DOHH2 (cell line): ENCODE data around the gene SIRPG.

ENCODE experiments used
- H3F3A ChIP-seq: fragments of 200-600 bp; sonication (generic), shearing (Covaris generic); 2 replicates; pipeline ENCODE4 v1.6.0; 2016; ENCODE audit warnings: antibody characterized with exemption, mild to moderate bottlenecking; ENCODE audit not compliant: control insufficient read depth, insufficient read depth
- H3K27ac ChIP-seq: fragments of 200-600 bp; sonication (generic); 2 replicates; pipeline ENCODE4 v1.5.1; 2014; ENCODE audit warnings: low read depth, mild to moderate bottlenecking, low read length, moderate library complexity
- H3K27me3 ChIP-seq: fragments of 200-600 bp; sonication (generic); 2 replicates; pipeline ENCODE4 v1.6.1; 2014; ENCODE audit warnings: mild to moderate bottlenecking, low read length, mixed read lengths; ENCODE audit not compliant: control insufficient read depth
- H3K36me3 ChIP-seq: fragments of 200-600 bp; sonication (generic); 2 replicates; pipeline ENCODE4 v1.6.1; 2014; ENCODE audit warnings: mild to moderate bottlenecking, low read length, moderate library complexity, mixed read lengths; ENCODE audit not compliant: control insufficient read depth
- H3K4me1 ChIP-seq: fragments of 200-600 bp; sonication (generic); 2 replicates; pipeline ENCODE4 v1.6.1; 2014; ENCODE audit warnings: mild to moderate bottlenecking, low read length, mixed read lengths; ENCODE audit not compliant: control insufficient read depth
- H3K4me2 ChIP-seq: fragments of 200-600 bp; sonication (generic); 2 replicates; pipeline ENCODE4 v1.6.0; 2014; ENCODE audit warnings: mild to moderate bottlenecking, low read length, moderate library complexity
- H3K4me3 ChIP-seq: fragments of 200-600 bp; sonication (generic); 2 replicates; pipeline ENCODE4 v1.5.1; 2014; ENCODE audit warnings: mild to moderate bottlenecking, low read length, mixed read lengths
- H3K79me2 ChIP-seq: fragments of 200-600 bp; sonication (generic); 2 replicates; pipeline ENCODE4 v1.6.1; 2014; ENCODE audit warnings: mild to moderate bottlenecking, low read length, mixed read lengths; ENCODE audit not compliant: control insufficient read depth
- H3K9me2 ChIP-seq: fragments of 200-600 bp; sonication (generic); replicated peaks from 2 replicates; pipeline ENCODE4 v1.6.1; 2014; ENCODE audit warnings: mild to moderate bottlenecking, low read length, mixed read lengths; ENCODE audit not compliant: control insufficient read depth
- H3K9me3 ChIP-seq: fragments of 200-600 bp; sonication (generic); 2 replicates; pipeline ENCODE4 v1.6.1; 2014; ENCODE audit warnings: antibody characterized with exemption, low read length, mixed read lengths; ENCODE audit not compliant: control insufficient read depth, insufficient read depth
- H4K20me1 ChIP-seq: fragments of 200-600 bp; sonication (generic); 2 replicates; pipeline ENCODE4 v1.6.0; 2014; ENCODE audit warnings: low read depth, mild to moderate bottlenecking, antibody characterized with exemption, low read length, moderate library complexity; ENCODE audit not compliant: control insufficient read depth, insufficient read depth
- EZH2phosphoT487 ChIP-seq: fragments of 200-600 bp; sonication (generic); IDR thresholded peaks from 2 replicates; pipeline ENCODE4 v1.6.1; 2017; ENCODE audit warnings: borderline replicate concordance, mild to moderate bottlenecking, antibody characterized with exemption, low read length, moderate library complexity, mixed read lengths
- TF ChIP-seq, protein P1 (sequence below): fragments of 200-600 bp; sonication (generic); IDR thresholded peaks from one replicate; pipeline ENCODE4 v1.5.1; 2014; ENCODE audit warnings: antibody characterized with exemption, mild to moderate bottlenecking, low read depth, low read length; ENCODE audit not compliant: poor library complexity, severe bottlenecking

Gene SIRPG

DNA sequence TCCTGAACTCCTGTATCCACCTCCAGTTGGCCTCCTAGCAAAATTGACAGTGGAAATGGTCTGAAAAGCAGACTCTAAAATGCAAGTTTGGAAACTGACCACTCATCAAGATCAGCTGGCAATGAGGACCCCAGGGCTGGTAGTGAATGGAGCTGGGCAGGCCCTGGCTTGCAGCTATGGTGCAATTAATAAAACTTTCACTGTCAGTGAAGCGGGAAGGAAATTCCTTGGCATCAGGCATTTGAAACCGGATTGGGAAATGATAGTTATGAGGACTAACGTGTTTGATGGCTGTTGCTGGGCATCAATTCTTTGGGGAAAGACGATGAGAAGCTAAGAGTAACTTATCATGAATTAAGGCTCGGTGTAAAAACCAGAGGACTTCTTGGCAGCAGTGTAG lies 56.8 kb downstream of the SIRPG start:
- Histone ChIP-seq H4K20me1 (no peaks in the 10 kb centered on the region), H3K27me3 (no peaks in the 10 kb centered on the region), H3K79me2 (no peaks in the 10 kb centered on the region), H3K36me3 (no peaks in the 10 kb centered on the region), H3F3A (no peaks in the 10 kb centered on the region), H3K9me2 (no peaks in the 10 kb centered on the region), H3K4me1 (no peaks in the 10 kb centered on the region), H3K4me2 (no peak overlapping the region), H3K27ac (no peak overlapping the region), H3K4me3 (no peak overlapping the region), H3K9me3 (no peaks in the 10 kb centered on the region)
- TF ChIP-seq, protein P1, sequence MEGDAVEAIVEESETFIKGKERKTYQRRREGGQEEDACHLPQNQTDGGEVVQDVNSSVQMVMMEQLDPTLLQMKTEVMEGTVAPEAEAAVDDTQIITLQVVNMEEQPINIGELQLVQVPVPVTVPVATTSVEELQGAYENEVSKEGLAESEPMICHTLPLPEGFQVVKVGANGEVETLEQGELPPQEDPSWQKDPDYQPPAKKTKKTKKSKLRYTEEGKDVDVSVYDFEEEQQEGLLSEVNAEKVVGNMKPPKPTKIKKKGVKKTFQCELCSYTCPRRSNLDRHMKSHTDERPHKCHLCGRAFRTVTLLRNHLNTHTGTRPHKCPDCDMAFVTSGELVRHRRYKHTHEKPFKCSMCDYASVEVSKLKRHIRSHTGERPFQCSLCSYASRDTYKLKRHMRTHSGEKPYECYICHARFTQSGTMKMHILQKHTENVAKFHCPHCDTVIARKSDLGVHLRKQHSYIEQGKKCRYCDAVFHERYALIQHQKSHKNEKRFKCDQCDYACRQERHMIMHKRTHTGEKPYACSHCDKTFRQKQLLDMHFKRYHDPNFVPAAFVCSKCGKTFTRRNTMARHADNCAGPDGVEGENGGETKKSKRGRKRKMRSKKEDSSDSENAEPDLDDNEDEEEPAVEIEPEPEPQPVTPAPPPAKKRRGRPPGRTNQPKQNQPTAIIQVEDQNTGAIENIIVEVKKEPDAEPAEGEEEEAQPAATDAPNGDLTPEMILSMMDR, result no peak
- no peak for TF ChIP-seq EZH2phosphoT487

DNA sequence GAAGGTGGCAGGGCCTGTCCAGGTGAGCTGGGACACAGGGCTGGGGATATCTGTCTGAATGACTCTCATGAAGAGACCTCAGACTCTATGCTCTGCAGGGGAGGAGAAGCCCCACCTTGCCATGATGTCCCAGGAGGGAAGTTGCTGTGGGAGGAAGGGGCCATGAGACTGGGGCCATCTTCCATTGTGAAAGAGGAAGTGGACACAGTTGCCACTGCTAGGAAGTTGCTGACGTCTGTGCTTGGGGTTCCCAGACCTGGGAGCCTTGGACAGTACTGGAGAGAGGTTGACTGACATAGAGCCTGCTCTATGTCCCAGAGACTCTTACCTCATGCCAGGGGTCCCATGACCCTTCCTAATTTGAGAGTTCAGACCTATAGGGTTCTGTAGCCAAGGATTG lies 62.2 kb downstream of the SIRPG start:
- no peaks in the 10 kb centered on the region for H3K27me3 ChIP-seq
- H3K4me1 ChIP-seq, result no peaks in the 10 kb centered on the region
- no peaks in the 10 kb centered on the region for H3K79me2 ChIP-seq

DNA sequence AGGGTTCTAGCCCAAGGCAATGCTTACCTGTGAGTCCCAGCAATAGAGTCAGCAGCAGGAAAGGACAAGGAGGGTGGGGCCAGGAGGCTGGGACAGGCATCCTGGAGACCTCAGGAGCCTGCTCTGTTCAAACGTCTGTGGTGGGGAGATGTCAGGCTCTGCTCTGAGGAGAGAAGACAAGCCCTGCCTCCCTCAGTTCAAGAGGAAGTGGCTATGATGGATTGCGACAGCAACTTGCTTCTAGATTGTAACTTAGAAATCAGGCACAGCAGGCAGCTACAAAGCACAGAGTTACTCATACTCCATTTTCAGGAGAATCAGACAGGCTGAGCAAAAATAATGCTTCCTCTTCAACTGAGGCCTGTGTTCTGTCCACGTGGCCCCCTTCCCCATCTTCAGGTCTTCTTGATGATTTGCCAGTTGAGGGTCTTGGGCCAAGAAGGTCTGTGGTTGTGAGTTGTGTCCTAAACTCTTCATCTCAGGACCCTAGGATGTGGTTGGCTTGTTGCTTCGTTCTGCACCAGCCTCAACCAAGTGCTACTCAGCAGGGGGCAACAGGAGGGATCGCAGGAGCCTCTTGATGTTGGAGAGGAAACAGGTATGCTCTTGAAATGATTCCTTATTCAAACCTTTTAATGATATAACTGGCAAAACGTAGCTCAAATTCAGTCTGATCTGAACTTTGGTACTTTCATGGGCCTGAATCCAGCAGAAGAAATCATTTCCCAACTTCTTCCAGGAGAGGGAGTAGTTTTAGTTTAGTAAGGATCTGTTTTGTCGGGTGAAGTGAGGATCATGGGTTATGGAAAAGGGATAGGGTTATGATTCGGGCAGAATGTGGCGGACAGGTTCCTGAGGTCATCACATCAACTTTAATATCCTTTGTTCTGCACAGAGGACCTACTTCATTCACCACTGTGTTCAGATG lies 68.8 kb downstream of the SIRPG start:
- H3K36me3 ChIP-seq, result no peaks in the 10 kb centered on the region
- no peaks in the 10 kb centered on the region for H3K4me1 ChIP-seq
- no peaks in the 10 kb centered on the region for H4K20me1 ChIP-seq
- H3K27me3 ChIP-seq, result no peaks in the 10 kb centered on the region
- TF ChIP-seq, protein P1, result no peak
- TF ChIP-seq EZH2phosphoT487, result no peak
- no peak overlapping the region for H3K27ac ChIP-seq
- H3K4me3 ChIP-seq, result no peak overlapping the region
- no peaks in the 10 kb centered on the region for H3K79me2 ChIP-seq
- H3K4me2 ChIP-seq, result no peak overlapping the region
- H3F3A ChIP-seq, result no peaks in the 10 kb centered on the region
- H3K9me3 ChIP-seq, result no peaks in the 10 kb centered on the region
- no peaks in the 10 kb centered on the region for H3K9me2 ChIP-seq

More for the DNA sequence above, 62.2 kb downstream of the SIRPG start:
- H3K4me2 ChIP-seq, result no peak overlapping the region
- H3F3A ChIP-seq, result no peaks in the 10 kb centered on the region
- H4K20me1 ChIP-seq, result no peaks in the 10 kb centered on the region
- no peaks in the 10 kb centered on the region for H3K9me2 ChIP-seq
- TF ChIP-seq, protein P1, result no peak
- no peak for TF ChIP-seq EZH2phosphoT487
- no peak overlapping the region for H3K27ac ChIP-seq
- H3K36me3 ChIP-seq, result no peaks in the 10 kb centered on the region
- no peaks in the 10 kb centered on the region for H3K9me3 ChIP-seq
- no peak overlapping the region for H3K4me3 ChIP-seq
